ENCODE measurements around the gene TBL1X.
"Not testable (repeated sequence)": the region's sequence is repeated elsewhere in the genome, so short reads cannot be mapped to it uniquely, and the experiment has no call there.

The TBL1X gene

GRCh38 chrX:9459186-9459748 is 5.6 kb upstream of the TBL1X start:
- DNase-seq (ENCODE audit: low spot score) = no peak

- DNase-seq (ENCODE audit: low spot score) = no peak
Measured at GRCh38 chrX:9461087-9461486, 3.8 kb upstream of the TBL1X start.

DNA sequence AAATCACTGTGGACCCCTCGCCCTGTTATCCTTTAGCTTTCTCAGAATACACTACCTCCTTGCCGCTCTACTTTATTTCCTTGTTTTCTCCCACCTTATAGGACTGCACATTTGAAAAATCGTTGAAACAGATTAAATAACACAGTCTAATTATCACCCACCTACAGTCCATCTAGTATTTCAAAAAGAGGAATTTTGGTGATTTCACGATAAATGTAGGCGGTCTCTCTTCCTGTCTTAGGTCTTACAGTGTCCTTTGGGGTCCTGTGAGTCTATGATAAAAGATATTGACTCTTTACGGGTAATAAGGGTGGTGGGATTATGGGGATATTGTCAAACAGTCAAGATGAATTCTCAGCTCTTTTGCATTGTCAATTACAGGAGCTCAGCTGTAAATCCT is 2.4 kb upstream of the TBL1X start:
- DNase-seq (ENCODE audit: low spot score) = no peak

- no peak for DNase-seq (ENCODE audit: low spot score)
Measured at GRCh38 chrX:9465380-9466123, 694 bp downstream of the TBL1X start.

GRCh38 chrX:9466124-9466495 is 1.3 kb downstream of the TBL1X start:
- DNase-seq (ENCODE audit: low spot score) = no peak

DNA sequence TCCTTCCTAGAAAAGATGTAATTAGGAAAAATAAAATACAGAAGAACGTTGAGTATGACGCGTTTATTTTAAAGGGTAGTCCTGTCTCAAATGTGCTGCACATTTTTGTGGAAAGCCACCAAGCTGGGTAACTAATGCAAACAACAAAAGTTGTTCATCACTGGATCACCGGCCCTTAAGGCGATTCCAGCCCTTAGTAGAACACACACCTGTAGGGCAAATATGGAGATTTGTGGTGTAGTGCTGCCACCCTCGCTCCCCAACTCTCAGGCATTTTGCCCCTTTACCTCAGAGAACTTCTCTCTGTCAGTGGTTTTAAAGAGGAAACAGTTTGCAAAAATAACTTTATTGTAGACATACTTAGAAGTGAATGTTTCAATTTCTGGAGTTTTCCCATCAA is 1.9 kb downstream of the TBL1X start:
- no peak for DNase-seq (ENCODE audit: low spot score)

DNA sequence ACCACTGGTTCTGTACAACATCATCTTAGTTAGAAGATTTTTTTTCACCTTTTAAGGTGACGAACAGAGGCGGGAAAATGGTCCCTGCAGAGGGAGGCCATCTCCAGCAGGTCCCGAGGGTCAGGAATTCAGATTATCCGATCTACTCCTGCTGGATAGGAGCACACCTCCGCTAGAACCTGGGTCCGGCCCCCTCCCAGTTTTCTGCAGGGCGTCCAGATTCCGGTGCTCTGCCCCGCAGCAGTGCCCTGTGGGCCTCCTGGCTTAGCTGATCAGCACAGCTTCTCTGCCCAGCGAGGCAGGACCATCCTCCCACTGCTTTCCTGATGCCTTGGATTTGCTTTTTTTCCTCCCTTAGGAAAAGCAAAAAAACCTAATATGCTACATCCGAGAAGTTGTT is 2.3 kb downstream of the TBL1X start:
- DNase-seq (ENCODE audit: low spot score) = no peak

DNA sequence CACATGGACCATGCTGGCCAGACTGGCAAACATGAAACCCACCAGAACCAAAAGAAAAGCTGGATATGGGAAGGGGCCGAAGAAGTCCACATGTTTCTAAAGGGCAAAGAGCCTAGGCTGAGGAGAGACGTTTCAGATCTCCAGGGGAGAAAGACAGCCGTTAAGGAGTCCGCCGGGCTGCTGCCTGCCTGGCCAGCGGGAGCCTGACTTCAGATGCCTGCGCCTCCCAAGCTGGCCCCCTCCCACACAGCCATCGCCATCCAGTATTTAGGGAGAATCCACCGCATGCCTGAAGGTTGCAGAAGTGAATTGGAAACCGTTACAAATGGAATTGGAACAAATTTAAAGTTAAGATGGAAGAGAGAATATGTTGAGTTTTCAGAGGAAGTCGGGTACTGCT is 2.9 kb downstream of the TBL1X start:
- no peak for DNase-seq (ENCODE audit: low spot score)

DNA sequence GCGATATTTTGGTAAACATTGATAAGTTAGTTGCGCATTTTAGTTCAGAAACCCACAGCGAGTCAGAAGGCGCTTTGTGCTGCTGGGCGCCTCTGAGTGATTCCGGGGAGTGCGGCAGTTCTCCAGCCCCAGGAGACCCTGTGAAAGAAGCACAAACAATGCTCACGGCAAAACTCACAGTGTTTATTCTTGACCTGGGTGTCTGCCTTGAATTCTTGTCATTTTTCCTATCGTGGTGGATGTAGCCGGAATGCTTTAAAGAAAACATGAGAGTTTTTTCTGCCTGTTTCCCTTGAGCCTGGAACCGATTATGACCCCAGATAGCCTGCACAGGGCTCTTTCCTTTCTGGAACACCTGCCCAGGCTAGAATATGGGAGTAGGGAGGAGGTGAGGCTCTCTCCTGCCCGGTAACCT is 6.7 kb downstream of the TBL1X start:
- no peak for DNase-seq (ENCODE audit: low spot score)

DNA sequence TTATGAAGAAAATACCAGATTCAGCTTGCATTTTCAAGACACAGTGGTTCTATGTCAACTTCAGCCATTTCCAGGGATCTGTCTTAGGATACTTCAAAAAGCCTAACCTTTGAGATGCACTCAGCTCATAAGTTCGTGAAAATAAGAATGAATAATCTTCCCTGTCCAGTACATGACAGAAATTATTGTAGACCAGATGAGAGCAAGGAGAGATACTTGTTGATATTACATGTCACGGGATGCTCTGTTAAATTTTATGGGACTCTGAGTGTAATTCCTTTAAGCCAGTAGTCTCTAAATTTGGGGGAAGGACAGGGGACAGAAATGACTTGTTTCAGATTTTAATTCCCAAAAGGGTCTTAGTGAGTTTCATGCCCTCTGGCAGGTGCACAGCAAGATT is 8.8 kb downstream of the TBL1X start:
- no peak for DNase-seq (ENCODE audit: low spot score)

DNA sequence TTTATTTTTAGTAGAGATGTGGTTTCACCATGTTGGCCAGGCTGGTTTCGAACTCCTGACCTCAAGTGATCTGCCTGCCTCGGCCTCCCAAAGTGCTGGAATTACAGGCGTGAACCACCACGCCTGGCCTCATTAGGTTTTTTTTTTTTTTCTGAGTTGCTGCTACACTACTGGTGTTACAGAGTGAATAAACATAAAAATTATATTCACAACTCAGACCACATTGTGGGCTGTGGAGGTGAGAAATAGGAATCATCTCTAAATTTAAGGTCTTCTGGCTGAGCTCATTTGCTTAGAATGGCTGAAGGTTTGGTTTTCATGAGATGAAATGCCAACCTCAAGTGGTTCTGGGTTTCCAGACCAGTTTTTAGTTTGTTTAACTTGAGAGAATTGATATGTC is 10.6 kb downstream of the TBL1X start:
- DNase-seq (ENCODE audit: low spot score) = not testable (repeated sequence)

GRCh38 chrX:9475984-9476383 is 11.1 kb downstream of the TBL1X start:
- DNase-seq (ENCODE audit: low spot score) = no peak

GRCh38 chrX:9476810-9477575 is 12.1 kb downstream of the TBL1X start:
- no peak for DNase-seq (ENCODE audit: low spot score)

DNA sequence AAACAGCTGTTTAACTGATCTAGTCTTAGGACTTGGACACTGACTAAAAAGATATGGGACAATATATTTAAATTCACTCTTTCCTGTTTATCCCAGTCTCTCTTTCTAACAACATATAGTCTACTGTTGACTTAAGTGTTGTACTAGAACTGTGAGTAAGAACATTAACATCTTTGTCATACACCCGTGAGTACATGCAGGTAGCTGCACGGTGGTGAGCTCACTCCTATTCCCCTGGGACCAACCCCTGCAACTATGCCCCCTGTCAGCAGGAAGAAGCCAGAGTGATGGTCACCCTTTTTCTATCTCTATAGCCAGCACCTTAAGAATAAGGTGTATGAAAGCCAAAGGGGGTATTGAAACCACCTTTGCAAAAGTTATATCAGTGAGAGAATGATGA is 17.6 kb downstream of the TBL1X start:
- DNase-seq (ENCODE audit: low spot score) = no peak

GRCh38 chrX:9482837-9483236 is 18.0 kb downstream of the TBL1X start:
- no peak for DNase-seq (ENCODE audit: low spot score)

GRCh38 chrX:9483376-9483775 is 18.5 kb downstream of the TBL1X start:
- no peak for DNase-seq (ENCODE audit: low spot score)

GRCh38 chrX:9486786-9487387 is 22.0 kb downstream of the TBL1X start:
- no peak for DNase-seq (ENCODE audit: low spot score)

- no peak for DNase-seq (ENCODE audit: low spot score)
Measured at GRCh38 chrX:9488586-9488985, 23.7 kb downstream of the TBL1X start.

- no peak for DNase-seq (ENCODE audit: low spot score)
Measured at GRCh38 chrX:9489234-9489633, 24.4 kb downstream of the TBL1X start.

GRCh38 chrX:9492901-9493300 is 28.0 kb downstream of the TBL1X start:
- DNase-seq (ENCODE audit: low spot score) = no peak

GRCh38 chrX:9493936-9494335 is 29.1 kb downstream of the TBL1X start:
- DNase-seq (ENCODE audit: low spot score) = no peak

DNA sequence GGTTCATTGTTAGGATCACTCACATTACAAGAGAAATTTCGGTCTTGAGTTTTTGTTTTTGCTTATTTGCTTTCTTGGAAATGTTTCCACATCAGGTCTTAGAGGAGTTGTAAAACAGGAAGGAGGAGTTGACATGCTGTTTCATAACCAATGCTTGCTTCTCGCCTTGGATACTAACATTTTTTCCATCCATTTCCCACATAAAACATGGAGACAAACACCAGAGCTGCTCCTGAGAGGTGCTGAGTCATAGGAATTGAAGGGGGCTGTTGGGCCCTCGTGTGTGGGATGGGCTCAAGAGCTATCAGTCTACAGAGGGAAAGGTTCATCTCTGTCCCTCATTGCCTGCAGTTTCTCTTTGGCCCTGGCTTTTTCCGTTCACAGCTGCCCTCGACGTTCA is 29.9 kb downstream of the TBL1X start:
- no peak for DNase-seq (ENCODE audit: low spot score)

- DNase-seq (ENCODE audit: low spot score) = no peak
Measured at GRCh38 chrX:9495496-9495895, 30.6 kb downstream of the TBL1X start.

All from HuH-7 (cell line).